Measurements from ENCODE around the gene ANKRD34A. TPM values are rescaled to one million over a fixed set of nuclear protein-coding genes. Genes with fewer than 3 reads are reported as not detected.

Gene ANKRD34A
- polyA plus RNA-seq, 1 donor from 2014 or later = 1.7 TPM

DNA sequence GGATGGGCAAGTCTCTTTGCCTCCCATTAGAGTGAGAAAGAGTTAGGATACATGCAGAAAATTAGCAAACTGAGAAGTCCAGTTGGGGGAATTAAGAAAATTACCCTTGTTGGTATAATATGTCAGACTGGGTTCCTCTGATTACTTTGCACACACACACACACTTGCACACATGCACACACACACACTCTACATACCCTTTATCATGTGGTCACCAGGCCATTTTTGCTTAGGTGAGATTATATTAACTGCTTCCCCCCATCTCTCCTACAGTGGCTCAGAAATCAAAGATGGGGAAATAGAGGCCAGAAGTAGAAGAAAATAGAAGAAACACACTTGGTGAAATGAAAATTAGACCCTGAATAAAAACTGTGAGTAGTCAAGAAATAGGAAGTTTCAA, 5.6 kb downstream of the ANKRD34A start:
- H3K4me3 ChIP-seq (ENCODE audit: low read length) = peak overlapping the region; percentile 77
- TF ChIP-seq POLR2AphosphoS5 (IDR thresholded peaks at IDR 0.05) (no peak), SMC3 (conservative IDR thresholded peaks at IDR 0.05; ENCODE audit: poor library complexity) (no peak), EZH2 (IDR thresholded peaks at IDR 0.05; ENCODE audit: borderline replicate concordance, insufficient read depth, low read length, poor library complexity, severe bottlenecking) (no peak), EP300 (conservative IDR thresholded peaks at IDR 0.05; ENCODE audit: poor library complexity, severe bottlenecking) (no peak), TAF1 (IDR thresholded peaks at IDR 0.05; ENCODE audit: low read depth) (no peak), RAD21 (conservative IDR thresholded peaks at IDR 0.05) (no peak), MXI1 (conservative IDR thresholded peaks at IDR 0.05; ENCODE audit: poor library complexity, severe bottlenecking) (no peak)
- TF ChIP-seq, protein P1, sequence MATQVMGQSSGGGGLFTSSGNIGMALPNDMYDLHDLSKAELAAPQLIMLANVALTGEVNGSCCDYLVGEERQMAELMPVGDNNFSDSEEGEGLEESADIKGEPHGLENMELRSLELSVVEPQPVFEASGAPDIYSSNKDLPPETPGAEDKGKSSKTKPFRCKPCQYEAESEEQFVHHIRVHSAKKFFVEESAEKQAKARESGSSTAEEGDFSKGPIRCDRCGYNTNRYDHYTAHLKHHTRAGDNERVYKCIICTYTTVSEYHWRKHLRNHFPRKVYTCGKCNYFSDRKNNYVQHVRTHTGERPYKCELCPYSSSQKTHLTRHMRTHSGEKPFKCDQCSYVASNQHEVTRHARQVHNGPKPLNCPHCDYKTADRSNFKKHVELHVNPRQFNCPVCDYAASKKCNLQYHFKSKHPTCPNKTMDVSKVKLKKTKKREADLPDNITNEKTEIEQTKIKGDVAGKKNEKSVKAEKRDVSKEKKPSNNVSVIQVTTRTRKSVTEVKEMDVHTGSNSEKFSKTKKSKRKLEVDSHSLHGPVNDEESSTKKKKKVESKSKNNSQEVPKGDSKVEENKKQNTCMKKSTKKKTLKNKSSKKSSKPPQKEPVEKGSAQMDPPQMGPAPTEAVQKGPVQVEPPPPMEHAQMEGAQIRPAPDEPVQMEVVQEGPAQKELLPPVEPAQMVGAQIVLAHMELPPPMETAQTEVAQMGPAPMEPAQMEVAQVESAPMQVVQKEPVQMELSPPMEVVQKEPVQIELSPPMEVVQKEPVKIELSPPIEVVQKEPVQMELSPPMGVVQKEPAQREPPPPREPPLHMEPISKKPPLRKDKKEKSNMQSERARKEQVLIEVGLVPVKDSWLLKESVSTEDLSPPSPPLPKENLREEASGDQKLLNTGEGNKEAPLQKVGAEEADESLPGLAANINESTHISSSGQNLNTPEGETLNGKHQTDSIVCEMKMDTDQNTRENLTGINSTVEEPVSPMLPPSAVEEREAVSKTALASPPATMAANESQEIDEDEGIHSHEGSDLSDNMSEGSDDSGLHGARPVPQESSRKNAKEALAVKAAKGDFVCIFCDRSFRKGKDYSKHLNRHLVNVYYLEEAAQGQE (IDR thresholded peaks at IDR 0.05; ENCODE audit: borderline replicate concordance) = no peak
- TF ChIP-seq, protein P2, sequence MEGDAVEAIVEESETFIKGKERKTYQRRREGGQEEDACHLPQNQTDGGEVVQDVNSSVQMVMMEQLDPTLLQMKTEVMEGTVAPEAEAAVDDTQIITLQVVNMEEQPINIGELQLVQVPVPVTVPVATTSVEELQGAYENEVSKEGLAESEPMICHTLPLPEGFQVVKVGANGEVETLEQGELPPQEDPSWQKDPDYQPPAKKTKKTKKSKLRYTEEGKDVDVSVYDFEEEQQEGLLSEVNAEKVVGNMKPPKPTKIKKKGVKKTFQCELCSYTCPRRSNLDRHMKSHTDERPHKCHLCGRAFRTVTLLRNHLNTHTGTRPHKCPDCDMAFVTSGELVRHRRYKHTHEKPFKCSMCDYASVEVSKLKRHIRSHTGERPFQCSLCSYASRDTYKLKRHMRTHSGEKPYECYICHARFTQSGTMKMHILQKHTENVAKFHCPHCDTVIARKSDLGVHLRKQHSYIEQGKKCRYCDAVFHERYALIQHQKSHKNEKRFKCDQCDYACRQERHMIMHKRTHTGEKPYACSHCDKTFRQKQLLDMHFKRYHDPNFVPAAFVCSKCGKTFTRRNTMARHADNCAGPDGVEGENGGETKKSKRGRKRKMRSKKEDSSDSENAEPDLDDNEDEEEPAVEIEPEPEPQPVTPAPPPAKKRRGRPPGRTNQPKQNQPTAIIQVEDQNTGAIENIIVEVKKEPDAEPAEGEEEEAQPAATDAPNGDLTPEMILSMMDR (IDR thresholded peaks at IDR 0.05; ENCODE audit: poor library complexity, severe bottlenecking) = no peak
- no peaks in the 10 kb centered on the region for H4K20me1 ChIP-seq (ENCODE audit: insufficient read depth)
- no peaks in the 10 kb centered on the region for H3K36me3 ChIP-seq (ENCODE audit: insufficient read depth, low read length)
- H3K27me3 ChIP-seq (ENCODE audit: insufficient read depth, low read depth, low read length) = peaks cover 23% of the 10 kb centered on the region
- H3K9me2 ChIP-seq (ENCODE audit: insufficient read depth, low read length) = no peaks in the 10 kb centered on the region
- no peak overlapping the region for H3K27ac ChIP-seq (ENCODE audit: low read length)
- H3F3A ChIP-seq (ENCODE audit: insufficient read depth, low read length, poor library complexity, severe bottlenecking) = peaks cover 2% of the 10 kb centered on the region
- H3K79me2 ChIP-seq (replicated peaks; ENCODE audit: insufficient read depth, low read length) = peaks cover 33% of the 10 kb centered on the region
- H3K9me3 ChIP-seq (ENCODE audit: low read length) = no peaks in the 10 kb centered on the region
- H3K4me2 ChIP-seq (ENCODE audit: low read length) = peak overlapping the region; percentile 75
- H2AFZ ChIP-seq (ENCODE audit: low read depth, low read length) = no peak overlapping the region
- peak overlapping the region; percentile 86 for H3K9ac ChIP-seq (ENCODE audit: low read length)

DNA sequence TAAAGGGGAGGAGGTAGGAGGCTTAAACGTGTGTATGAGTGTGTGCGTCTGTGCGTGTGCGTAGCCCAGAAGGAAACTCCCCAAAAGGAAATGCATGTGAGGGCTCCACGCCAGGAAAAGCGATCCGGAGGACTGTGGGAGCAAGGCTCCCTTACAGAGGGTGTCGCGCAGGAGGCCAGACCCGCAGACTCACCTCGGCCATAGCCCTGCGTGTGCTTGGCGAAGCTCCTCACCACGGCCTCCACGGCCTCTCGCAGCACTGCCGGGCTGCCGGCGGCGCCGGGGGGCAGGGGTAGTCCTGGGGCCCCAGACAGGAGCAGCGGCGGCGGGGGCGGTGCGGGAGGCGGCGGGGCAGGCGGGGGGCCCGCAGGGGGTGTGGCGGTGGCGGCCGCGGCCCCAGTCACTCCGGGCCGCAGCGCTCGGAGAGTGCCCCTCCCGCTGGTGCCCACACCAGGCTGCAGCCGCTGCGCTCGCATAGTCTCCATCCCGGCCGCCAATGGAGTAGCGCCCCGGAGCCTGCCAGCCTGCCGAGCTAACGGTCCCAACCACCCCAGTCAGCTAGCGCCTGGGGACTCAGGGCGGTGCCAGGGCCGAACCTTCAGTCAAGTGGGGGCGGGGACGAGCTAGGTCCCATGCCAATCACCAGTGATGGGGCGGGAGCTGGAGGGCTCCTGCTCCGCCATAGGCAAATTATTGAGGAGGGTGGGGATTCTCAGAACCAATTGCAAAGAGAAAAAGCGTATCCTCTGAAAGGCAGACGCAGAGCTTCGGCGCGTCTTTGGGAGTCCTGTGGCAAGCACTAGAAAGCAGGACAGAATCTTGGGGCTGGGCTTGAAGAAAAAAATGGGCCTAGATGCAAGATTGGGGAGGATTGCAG, 6.7 kb downstream of the ANKRD34A start, which contains the start of gene LIX1L:
TSS of gene LIX1L (minus strand) at position 575 of the 877 bp plus-strand sequence. CDS start at position 485, 90 bp downstream.
- Histone ChIP-seq H3K9me2 (ENCODE audit: insufficient read depth, low read length) (no peaks in the 10 kb centered on the region), H4K20me1 (ENCODE audit: insufficient read depth) (no peaks in the 10 kb centered on the region), H3K27me3 (ENCODE audit: insufficient read depth, low read depth, low read length) (peaks cover 23% of the 10 kb centered on the region), H3K79me2 (replicated peaks; ENCODE audit: insufficient read depth, low read length) (peaks cover 42% of the 10 kb centered on the region), H3K9me3 (ENCODE audit: low read length) (no peaks in the 10 kb centered on the region), H3K4me3 (ENCODE audit: low read length) (peak within 1 kb of the TSS; percentile 77), H3F3A (ENCODE audit: insufficient read depth, low read length, poor library complexity, severe bottlenecking) (no peaks in the 10 kb centered on the region), H3K27ac (ENCODE audit: low read length) (peak within 1 kb of the TSS; percentile 82), H2AFZ (ENCODE audit: low read depth, low read length) (peak within 1 kb of the TSS; percentile 2), H3K9ac (ENCODE audit: low read length) (peak within 1 kb of the TSS; percentile 86), H3K36me3 (ENCODE audit: insufficient read depth, low read length) (no peaks in the 10 kb centered on the region), H3K4me2 (ENCODE audit: low read length) (peak within 1 kb of the TSS; percentile 75)
- TF ChIP-seq, protein P2 (IDR thresholded peaks at IDR 0.05; ENCODE audit: poor library complexity, severe bottlenecking) = no peak
- peak; percentile 37 for TF ChIP-seq EP300 (conservative IDR thresholded peaks at IDR 0.05; ENCODE audit: poor library complexity, severe bottlenecking)
- TF ChIP-seq MXI1 (conservative IDR thresholded peaks at IDR 0.05; ENCODE audit: poor library complexity, severe bottlenecking) = peak; percentile 74
- peak; percentile 11 for TF ChIP-seq SMC3 (conservative IDR thresholded peaks at IDR 0.05; ENCODE audit: poor library complexity)
- TF ChIP-seq POLR2AphosphoS5 (IDR thresholded peaks at IDR 0.05) = peak; percentile 88
- TF ChIP-seq RAD21 (conservative IDR thresholded peaks at IDR 0.05) = no peak
- TF ChIP-seq, protein P1 (IDR thresholded peaks at IDR 0.05; ENCODE audit: borderline replicate concordance) = peak; percentile 16

All from neural cell (in vitro differentiated cells).